HG03469 (cell line): ENCODE results near the gene GRIK4.

Source experiments
- ATAC-seq: cut with Tn5 transposase; IDR thresholded peaks from one replicate; pipeline ENCODE4 v1.9.1; 2021; ENCODE audit warnings: mild to moderate bottlenecking, moderate library complexity, moderate number of reproducible peaks; ENCODE audit not compliant: unreplicated experiment

The GRIK4 gene

DNA sequence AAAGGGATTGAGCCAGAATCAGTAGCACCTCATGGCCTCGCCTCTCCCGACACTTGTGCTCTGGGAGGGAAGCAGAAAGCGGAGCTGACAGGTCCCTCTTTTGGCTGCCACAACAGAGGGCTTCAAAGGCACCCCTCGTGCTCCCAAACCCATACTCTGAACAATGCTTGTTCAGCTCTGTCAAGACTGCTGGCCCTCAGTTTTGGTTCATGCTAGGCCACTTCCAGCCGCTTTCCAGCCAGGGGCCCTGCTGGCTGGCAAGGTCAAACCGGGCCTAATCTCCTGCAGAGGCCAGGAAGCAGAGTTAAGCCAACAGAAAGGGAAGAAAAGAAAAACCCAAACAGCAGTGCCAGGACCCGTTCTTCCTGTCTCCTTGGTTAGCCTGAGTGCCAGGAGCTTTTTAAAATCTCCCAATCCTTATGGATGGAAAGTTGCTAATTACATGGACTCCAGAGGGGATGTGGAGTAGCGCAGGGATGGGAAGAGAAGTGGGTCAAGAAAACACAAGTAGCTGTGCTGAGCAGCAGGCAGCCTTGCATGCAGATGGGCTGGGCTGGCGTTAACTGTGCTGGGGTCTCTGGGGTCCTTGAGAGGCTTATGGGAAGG, 150.6 kb downstream of the GRIK4 start:
- no peak for ATAC-seq

DNA sequence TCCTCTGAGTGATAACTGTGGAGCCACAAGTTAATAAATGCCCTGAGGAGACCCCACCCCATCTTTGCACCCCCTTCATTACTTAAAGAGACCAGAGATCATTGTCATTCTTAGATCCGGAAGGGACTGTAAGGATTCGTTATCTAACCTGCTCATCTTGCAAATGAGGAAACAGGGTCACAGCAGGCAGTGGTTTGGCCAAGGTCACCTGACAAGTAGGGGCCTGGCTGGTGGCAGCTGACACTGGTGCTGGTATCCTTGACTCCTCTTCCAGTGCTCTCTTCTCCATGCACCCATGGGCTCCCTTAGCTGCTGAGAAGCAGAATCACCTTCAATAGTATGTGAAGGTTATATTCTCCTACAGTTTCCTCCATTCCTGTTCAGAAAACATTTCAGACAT, 151.6 kb downstream of the GRIK4 start:
- ATAC-seq, result no peak

DNA sequence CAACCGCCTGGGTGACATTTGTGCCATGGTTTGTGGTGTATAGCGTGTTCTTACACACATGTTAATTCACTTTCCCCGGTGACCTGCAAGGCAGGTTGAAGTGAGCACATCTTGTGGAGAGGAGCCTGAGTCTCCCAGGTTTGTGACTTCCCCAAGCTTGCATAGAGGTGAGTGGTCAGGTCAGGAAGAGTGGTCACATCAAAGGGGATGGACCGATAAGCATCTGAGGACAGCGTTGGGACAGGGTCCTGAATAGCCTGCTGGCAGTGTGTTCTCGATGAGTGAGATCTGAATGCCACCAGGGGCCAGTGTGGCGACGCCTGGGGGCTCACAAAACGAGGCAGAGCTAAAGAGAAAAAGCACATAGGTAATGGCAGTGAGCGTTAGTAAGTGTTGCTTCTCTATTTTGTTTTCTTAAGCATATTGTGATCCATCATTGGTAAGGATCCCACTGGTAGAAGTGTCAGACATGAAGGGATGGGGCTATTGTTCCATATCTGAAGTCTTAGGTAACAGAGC, 154.6 kb downstream of the GRIK4 start:
- no peak for ATAC-seq

DNA sequence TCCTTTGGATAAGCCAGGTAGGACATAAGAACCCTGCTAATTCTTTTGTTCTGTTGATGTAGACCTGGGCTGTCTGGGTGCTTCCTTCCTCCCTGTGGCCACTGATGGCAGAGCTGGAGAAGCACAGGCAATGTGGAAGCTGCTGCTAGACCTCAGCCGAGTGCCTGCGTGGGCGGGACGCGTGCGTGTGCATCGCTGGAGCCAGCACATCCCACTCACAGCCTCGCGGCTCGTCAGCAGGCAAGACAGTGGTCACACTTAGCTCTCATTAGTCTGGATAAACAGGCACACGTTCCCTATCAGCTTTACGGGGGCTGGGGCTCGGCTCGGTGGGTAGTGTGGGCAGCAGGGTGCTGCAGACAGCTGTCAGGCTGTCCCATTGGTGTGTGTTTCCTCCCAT, 155.7 kb downstream of the GRIK4 start:
- no peak for ATAC-seq

DNA sequence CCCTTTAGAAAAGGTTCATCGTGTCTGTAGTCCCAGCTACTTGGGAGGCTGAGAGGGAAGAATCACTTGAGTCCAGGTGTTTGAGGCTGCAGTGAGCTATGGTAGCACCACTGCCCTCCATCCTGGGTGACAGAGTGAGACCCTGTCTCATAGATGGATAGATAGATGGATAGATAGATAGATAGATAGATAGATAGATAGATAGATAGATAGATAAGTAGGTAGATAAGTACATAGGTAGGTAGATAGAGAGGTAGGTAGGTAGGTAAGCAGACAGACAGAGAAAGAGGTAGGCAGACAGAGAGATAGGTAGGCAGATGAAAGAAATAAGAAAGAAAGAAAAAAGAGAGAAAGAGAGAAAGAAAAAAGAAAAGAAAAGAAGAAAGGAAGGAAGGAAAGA, 156.4 kb downstream of the GRIK4 start:
- ATAC-seq, result no peak

DNA sequence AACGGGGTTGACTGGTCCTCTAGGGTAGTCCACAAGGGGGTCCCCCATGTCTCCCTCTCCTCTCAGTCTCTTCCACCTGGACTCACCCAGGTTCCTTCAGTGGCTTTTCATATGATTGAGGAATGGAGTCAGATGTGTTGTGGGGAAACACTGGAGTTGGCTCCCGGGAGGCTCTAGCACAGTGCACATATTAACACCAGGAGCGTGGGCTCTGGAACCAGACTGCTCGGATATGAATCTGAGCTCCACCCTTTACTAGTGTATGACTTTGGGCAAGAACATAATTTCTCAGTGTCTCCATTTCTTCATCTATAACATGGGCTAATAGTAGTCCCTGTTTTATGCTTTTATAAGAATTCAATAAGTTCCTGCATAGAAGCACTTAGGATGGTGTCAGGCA, 157.0 kb downstream of the GRIK4 start:
- no peak for ATAC-seq

DNA sequence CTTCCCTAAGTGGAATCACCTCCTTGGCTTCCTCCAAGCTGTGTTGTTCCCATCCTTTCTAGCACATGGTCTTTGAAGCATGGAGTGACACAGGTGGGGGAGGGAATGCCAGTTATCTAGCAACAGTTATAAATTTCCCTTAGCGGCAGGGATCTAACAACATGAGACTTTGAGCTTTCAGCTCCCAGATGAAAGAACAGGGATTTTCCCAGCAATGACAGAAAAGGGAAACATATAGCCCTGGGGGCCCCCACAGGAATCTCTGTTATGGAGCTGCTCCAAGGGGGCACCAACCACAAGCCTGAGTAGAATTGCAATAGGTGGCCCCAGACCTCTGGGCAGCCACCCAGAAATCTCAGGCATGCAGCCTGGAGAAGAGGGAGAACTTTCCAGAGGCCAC, 163.0 kb downstream of the GRIK4 start:
- no peak for ATAC-seq

DNA sequence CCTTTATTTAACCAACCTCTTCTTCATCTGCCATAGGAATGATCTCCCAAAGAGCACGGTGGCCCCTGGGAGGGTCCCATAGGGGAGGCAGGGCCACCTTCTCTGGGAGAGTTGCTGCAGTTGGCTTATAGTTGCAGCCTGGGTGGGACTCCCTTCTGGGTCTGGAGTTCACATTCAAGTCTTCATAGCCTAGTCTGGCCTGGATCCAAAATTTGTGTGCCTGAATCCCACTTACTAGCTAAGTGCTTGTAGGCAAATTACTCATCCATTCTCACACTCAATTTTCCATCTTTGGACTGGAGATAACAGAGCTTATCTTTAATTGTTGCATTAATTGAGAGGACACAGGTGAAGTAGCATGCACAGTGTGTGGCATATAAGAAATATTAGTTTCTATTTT, 163.6 kb downstream of the GRIK4 start:
- no peak for ATAC-seq

DNA sequence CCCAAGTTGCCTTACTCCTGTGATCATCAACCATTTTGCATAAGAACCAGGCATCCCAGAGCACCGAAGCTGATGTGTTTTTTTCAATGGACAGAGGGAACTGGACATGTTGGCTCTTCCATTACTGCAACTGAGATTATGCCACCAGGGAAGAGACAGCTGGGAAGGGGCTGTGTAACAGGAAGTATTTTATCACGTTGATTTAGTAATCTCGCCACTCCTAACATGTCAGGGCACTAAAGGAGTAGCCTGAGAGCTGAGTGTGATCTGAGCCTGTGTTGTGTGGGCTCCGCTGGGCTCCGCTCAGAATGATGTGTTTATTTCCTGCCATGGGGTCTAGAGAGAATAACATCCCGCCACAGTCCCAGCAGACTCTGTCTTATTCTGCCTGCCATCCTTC, 165.4 kb downstream of the GRIK4 start:
- ATAC-seq, result no peak

DNA sequence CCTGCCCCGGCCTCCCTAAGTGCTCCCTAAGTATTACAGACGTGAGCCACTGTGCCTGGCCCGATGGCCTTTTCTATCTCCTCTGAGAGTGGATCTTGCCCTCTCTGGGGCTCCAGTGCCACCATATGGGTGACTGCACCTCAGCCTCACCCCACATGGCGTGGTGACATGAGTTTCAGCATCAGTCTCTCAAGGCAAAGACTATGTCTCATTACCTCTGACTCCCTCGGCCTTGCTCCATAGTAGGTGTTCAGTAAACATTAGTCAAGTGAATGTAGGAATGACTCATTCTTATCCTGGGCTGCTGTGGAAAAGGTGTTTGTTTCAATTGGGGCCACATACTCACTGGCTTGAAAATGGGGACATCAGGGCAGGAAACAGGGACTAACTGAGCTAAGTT, 168.8 kb downstream of the GRIK4 start:
- no peak for ATAC-seq

DNA sequence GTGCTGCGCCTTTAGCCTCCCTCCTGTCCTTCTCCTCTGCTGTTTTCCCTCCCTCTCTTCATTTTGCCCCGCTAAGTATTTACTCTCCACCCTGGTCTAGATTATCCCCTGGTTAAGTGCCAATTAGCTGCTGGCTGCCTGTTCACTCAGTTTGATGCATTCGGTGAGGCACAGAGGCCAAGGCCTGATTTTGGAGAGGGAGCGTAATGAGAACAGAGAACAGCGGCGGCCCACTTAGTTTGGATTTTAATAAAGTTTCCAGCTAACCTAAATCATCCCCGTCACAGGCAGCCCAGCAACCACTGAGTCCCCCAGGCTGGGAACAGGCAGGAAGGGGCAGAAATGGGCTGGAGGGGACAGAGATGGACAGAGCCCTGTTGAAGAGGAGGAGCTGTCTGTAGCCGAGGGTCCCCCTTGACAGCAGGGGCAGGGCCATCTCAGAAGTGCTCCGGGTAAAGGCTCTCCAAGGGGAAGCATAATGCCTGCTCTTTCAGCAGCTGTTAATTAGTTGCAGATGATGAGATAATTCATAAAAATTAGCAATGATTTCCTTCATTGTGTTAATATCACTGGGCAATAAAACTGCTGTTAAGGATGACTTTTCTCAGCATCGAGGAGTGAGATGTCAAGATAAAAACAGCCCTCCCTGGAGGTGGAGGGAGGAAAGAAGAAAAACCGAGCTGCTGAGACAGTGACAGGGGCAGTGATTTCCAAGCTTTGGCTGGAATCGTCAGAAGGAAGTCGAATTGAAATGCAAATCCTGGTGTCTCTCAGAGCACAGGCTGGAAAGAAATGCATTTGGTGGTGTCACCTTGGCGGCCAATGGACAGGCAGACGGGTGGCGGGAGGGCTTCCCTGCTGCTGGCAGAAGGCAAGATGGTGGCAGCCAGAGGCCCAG, 170.1 kb downstream of the GRIK4 start:
- no peak for ATAC-seq

DNA sequence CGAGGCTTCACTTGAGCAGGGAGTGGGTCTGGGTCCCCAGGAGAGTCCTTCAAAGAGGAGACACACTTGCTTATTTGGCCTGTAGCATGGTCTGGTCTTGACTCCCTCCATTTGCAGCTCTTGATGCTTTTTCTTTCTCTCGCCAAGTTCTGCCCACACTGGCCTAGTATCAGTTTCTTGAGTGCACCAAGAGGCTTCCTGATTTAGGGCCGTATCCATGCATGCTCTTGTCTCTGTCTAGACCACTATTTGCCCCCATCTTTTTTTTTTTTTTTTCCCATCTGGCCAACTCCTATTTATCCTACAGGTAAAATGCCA, 170.7 kb downstream of the GRIK4 start:
- no peak for ATAC-seq

DNA sequence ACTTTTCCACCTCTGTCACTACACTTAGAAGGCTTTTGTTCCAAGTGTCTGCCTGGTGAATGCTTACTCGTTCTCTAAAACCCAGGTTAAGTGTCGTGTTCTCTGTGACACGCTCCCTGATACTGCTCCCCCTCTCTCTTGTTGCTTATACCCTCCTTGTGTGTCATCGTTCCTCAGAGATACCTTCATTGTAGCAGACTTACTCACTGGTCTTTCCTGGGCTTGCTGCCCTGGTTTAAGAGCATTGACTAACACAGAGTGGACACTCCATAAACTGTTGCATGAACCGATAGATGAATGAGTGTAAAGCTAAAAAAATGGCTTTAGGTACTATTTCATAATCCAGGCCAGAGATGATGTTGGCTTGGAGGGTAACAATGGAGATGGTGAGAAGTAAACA, 171.3 kb downstream of the GRIK4 start:
- ATAC-seq, result no peak

DNA sequence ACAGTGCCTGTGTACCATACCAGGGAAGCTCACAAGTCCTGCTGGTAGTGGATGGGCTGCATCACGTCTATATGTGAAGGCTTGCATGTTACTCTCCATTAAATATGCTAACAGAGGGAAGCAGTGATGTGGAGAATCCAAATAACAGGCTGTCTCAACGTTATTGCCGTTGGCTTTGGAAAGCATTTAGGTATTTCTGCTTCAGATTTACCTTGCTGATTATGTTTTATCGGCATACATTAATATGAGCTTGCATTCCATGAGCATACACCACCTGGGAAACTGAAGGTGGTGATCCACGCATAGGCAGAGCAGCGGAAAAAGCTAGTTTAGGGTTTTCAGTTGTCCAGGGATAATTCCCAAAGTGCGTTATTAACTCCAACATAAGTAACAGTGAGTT, 175.0 kb downstream of the GRIK4 start:
- no peak for ATAC-seq

DNA sequence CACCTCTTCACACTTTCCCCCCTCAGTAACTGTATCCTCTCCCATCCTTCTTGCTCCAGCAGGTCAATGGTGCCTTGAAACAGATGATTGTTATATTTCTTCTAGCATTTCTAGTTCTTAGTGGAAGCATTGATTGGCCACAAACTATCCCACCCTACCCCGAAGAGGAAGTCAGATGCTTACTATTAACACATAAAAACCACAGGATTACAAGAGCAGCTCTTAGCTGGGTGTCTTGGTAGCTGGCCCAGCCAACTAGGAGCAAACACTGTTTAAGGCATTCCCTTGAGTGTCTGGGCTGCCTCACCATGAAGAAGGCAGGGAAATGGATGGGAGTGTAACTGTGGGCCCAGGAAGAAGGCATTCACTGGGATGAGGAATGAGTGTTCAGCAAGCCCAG, 176.6 kb downstream of the GRIK4 start:
- no peak for ATAC-seq

DNA sequence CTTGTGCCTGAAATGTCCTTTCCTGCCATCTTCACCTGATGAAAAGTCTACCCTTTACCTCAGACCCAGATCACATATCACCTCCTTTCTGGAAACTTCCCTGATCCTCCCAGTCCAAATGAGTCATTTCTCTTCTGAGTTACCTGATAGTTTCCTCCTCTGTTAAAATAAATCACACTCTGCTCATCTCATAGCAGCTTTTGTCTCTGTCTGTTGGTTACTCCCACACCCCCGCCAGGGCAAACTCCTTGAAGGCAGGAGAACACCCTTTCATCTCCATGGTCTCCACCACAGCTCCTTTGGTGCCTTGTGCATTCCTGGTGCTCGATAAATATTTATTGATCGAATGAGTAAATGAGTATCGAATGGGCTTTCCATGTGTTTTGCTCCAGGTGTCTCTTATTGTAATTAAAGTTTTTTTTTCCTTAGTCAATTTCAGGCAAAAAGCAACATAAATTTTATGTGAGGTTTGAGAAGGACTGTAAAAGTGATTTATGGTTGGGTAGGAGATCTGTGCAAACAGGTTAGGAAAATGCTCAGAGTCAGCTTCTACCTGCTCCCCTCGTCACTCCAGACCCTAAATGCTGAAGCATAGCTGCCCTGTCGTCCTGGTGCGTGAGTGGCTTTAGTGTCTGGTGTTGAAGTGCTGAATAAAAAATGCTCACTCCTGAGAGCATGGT, 178.2 kb downstream of the GRIK4 start:
- no peak for ATAC-seq

DNA sequence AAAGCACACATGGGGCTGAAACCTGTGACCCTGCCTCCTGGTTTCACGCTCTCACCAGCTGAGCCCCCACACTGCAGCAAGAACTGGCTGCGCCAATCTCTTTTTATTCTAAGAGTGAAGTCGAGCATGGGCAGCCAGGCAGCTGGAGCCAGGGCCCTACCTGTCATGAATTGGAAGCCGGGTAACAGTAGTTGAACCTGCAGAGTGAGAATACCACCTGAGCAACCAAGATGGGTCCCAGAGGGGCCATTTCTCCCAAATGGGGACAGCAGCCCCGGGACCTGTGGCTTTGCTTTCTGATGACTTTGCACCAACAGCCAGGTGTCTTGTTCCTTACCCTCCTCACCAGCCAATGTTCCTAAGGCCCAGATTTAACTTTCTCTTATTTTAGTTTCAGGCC, 178.9 kb downstream of the GRIK4 start:
- ATAC-seq, result no peak

DNA sequence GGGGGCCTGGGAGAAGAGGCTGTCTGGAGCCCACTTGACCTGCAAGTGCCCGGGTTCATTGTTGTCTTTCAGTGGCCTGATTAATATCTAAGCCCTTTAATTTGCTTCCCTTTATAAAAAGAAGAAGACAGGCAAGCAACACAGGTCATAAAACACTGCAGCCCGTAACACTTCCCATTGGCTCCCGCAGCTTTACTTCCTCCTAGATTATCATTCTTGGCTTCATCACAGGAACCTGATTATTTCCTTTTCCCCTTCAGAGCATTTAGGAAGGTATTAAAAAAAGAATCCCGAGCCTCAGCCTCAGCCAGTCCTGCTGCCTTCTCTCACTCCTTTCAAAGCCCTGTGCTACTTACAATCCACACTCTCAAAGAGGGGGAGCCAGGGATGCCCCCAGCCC, 183.2 kb downstream of the GRIK4 start:
- ATAC-seq, result no peak

DNA sequence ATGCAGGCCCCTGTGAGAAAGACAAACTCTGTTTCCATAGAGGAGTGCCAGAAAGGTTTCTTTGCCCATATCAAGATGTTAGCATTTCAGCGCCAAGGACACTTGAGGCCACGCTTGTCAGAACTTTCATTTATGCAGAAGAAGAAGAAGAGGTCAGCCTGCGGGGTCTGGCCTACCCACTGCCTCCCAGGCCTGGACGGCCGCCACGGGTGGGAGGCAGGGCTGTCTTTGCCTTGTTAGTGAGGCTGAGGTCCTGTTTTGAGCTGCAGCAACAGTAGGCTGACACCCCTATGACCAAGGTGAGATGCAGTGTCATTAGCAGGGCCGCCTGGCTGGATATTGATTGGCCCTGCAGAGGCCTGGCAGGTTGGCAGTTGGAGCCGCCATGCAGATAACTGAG, 183.9 kb downstream of the GRIK4 start:
- no peak for ATAC-seq

DNA sequence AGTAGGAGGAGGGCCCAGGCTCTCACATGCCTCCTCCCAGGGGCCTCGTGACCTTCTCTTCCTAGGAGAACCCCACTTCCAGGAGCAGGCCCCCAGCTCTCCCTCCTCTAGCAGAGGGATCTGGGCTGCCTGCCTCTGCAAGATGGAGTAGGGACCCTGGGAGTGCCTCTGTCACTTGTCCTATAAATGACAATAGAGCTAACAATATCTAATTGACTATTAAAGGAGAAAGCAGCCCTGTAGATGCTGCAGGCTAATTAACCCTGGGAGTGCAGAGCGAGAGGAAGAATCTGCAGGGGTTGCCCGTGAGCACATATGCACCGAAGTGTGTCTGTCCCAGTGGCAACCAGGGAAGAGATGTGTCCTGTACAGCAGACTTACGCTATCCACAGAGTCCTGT, 184.4 kb downstream of the GRIK4 start:
- ATAC-seq, result no peak

DNA sequence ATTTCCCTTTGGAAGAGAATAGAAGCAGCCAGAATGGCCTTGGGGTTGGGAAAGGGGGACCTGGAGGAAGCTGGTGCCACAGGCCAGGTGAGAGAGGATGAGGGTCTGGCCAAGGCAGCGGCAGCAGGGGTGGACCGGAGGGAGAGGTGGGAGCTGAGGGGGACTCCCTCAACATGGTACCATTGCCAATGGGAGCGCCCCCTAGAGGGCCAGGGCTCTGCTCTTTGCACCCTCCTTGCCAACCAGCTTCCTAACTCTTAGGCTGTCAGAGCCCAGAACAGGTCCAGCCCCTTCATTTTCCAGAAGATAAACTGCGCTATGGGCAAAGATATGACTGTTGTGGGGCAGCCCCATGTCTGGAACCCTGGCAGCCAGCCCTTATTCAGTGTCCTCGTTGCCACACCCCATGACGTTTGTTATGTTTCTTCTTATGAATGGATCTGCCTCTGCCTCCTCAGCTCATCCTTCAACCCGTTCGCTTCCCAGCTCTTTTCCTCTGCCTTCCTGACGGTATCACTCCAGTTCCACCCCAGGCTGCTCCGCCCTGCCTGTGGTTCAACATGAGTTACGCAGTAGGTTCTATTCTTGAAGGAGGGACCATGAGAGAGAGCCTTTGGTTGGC, 185.2 kb downstream of the GRIK4 start:
- no peak for ATAC-seq

DNA sequence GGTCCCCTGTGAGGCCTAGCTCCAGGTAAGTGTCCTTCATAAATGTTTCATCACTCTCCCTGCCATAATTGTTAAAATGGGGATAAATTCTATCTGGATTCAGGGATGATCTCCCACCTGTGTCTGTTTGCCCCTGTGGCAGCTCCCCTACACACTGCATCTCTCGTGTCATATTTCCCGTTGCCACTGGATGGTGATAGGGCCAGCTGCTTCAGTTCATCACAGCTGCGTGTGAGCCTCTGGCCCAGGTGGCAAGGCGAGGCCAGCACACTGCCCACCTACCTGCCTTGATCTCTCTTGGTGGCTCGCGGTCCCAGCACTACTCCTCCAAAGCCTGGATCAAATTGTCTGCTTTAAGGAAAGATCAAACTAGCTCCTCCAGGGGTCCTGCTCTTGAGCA, 187.4 kb downstream of the GRIK4 start:
- ATAC-seq, result no peak
